D721Med (cell line): Measurements from ENCODE around the gene GPR176.

ENCODE experiments used
- DNase-seq: peaks from one replicate; pipeline ENCODE4 v3.0.0; 2011; ENCODE audit warnings: low spot score; ENCODE audit not compliant: insufficient read length
- FAIRE-seq: peaks from 2 replicates; lab custom pipeline; 2011; peaks lifted over from hg19 to GRCh38; lab: Jason Lieb, UNC
- TF ChIP-seq, protein P1 (sequence below): IDR thresholded peaks from 2 replicates; pipeline ENCODE4 v1.5.1; 2012; ENCODE audit warnings: mild to moderate bottlenecking, control low read depth; ENCODE audit not compliant: insufficient read depth; ENCODE audit errors: missing control alignments

GPR176 gene

DNA sequence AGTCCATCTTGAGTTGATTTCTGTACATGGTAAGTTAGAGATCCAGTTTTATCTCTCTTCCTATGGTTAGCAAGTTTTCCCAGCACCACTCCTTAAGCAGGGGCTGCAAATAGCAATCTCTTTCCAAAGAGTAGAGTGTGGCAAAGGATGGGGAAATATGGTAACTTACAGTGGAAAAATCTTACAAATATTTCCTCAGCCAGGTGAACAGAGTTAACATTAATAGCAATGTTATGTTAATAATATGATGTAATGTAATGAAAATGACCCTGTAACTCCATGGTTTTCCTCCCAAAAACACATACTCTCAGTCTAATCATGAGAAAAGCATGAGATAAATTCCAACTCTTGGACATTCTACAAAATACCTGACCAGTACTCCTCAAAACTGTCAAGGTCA lies 167.8 kb downstream of the GPR176 start:
- FAIRE-seq (no peak), DNase-seq (no peak)
- TF ChIP-seq, protein P1, sequence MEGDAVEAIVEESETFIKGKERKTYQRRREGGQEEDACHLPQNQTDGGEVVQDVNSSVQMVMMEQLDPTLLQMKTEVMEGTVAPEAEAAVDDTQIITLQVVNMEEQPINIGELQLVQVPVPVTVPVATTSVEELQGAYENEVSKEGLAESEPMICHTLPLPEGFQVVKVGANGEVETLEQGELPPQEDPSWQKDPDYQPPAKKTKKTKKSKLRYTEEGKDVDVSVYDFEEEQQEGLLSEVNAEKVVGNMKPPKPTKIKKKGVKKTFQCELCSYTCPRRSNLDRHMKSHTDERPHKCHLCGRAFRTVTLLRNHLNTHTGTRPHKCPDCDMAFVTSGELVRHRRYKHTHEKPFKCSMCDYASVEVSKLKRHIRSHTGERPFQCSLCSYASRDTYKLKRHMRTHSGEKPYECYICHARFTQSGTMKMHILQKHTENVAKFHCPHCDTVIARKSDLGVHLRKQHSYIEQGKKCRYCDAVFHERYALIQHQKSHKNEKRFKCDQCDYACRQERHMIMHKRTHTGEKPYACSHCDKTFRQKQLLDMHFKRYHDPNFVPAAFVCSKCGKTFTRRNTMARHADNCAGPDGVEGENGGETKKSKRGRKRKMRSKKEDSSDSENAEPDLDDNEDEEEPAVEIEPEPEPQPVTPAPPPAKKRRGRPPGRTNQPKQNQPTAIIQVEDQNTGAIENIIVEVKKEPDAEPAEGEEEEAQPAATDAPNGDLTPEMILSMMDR = no peak
